Skeletal muscle satellite cell (primary cell): ENCODE data around the gene FRMD4A.

Experiments
- H3K27me3 ChIP-seq: 2 replicates; pipeline ENCODE4 v1.7.0; 2013; ENCODE audit warnings: low read length; ENCODE audit not compliant: control insufficient read depth, insufficient read depth
- H3K36me3 ChIP-seq: 2 replicates; pipeline ENCODE4 v1.7.0; 2013; ENCODE audit warnings: mild to moderate bottlenecking, control low read depth, low read length; ENCODE audit not compliant: insufficient read depth
- H3K4me1 ChIP-seq: 2 replicates; pipeline ENCODE4 v1.7.0; 2013; ENCODE audit warnings: low read length; ENCODE audit not compliant: control insufficient read depth, insufficient read depth
- H3K4me2 ChIP-seq: 2 replicates; pipeline ENCODE4 v1.7.0; 2013; ENCODE audit warnings: mild to moderate bottlenecking, low read length
- H3K4me3 ChIP-seq: 2 replicates; pipeline ENCODE4 v1.7.0; 2013; ENCODE audit warnings: low read length
- H3K9ac ChIP-seq: 2 replicates; pipeline ENCODE4 v1.7.0; 2013; ENCODE audit warnings: mild to moderate bottlenecking, low read depth, low read length, moderate library complexity
- H3K9me3 ChIP-seq: replicated peaks from 2 replicates; pipeline ENCODE4 v1.7.0; 2013; ENCODE audit warnings: mild to moderate bottlenecking, control low read depth, low read length

Gene FRMD4A

GRCh38 chr10:13890233-13891127 is 440.2 kb downstream of the FRMD4A start:
- H3K36me3 ChIP-seq = no peaks in the 10 kb centered on the region
- peak overlapping the region; percentile 90 for H3K9ac ChIP-seq
- H3K4me1 ChIP-seq = peaks cover 27% of the 10 kb centered on the region
- no peaks in the 10 kb centered on the region for H3K9me3 ChIP-seq
- H3K4me2 ChIP-seq = peak overlapping the region; percentile 85
- H3K27me3 ChIP-seq = no peaks in the 10 kb centered on the region
- H3K4me3 ChIP-seq = peak overlapping the region; percentile 76

GRCh38 chr10:13887761-13888160 is 443.0 kb downstream of the FRMD4A start:
- H3K4me1 ChIP-seq = peaks cover 31% of the 10 kb centered on the region
- H3K36me3 ChIP-seq = no peaks in the 10 kb centered on the region
- no peak overlapping the region for H3K9ac ChIP-seq
- no peaks in the 10 kb centered on the region for H3K9me3 ChIP-seq
- H3K27me3 ChIP-seq = no peaks in the 10 kb centered on the region
- no peak overlapping the region for H3K4me3 ChIP-seq
- peak overlapping the region; percentile 33 for H3K4me2 ChIP-seq

- Histone ChIP-seq H3K36me3 (no peaks in the 10 kb centered on the region), H3K9me3 (no peaks in the 10 kb centered on the region), H3K27me3 (no peaks in the 10 kb centered on the region), H3K4me1 (peaks cover 38% of the 10 kb centered on the region), H3K4me2 (no peak overlapping the region), H3K4me3 (no peak overlapping the region), H3K9ac (no peak overlapping the region)
Observed at GRCh38 chr10:13885238-13885990, 445.3 kb downstream of the FRMD4A start.

GRCh38 chr10:13883636-13884444 is 446.9 kb downstream of the FRMD4A start:
- H3K4me2 ChIP-seq = no peak overlapping the region

DNA sequence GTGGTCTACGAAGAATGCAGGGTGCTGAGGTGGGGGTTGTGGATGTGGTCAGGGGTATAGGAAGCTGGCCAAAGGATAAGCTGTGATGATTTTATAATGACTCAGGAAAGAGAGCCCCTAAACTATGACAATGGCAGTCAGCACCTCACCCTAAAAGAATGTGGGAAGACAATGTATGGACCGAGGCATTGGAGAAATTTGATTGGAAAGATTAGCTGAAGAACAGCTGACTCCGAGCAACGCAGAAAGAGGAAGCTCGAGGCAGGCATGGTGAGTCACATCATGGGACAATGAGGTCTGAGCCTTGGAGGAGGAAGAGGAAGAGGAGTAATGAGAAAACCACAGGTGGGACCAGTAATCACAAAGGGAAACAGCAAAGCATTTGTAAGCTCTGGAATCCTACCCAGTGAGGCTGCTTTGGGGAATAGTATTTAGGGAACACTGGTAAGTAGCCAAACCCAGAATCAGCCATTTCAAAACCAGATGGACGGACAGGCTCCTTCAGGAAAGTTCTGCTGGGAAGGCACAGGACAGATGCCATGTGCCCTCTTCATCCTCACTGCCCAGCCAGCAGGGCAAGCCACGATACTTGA is 448.5 kb downstream of the FRMD4A start:
- Histone ChIP-seq H3K4me2 (peak overlapping the region; percentile 67), H3K9me3 (no peaks in the 10 kb centered on the region), H3K4me3 (peak overlapping the region; percentile 19), H3K36me3 (no peaks in the 10 kb centered on the region), H3K4me1 (peaks cover 36% of the 10 kb centered on the region), H3K27me3 (no peaks in the 10 kb centered on the region), H3K9ac (peak overlapping the region; percentile 53)

More at GRCh38 chr10:13883636-13884444, 446.9 kb downstream of the FRMD4A start:
- Histone ChIP-seq H3K9ac (no peak overlapping the region), H3K4me1 (peaks cover 30% of the 10 kb centered on the region), H3K27me3 (no peaks in the 10 kb centered on the region), H3K36me3 (no peaks in the 10 kb centered on the region), H3K9me3 (no peaks in the 10 kb centered on the region), H3K4me3 (no peak overlapping the region)

DNA sequence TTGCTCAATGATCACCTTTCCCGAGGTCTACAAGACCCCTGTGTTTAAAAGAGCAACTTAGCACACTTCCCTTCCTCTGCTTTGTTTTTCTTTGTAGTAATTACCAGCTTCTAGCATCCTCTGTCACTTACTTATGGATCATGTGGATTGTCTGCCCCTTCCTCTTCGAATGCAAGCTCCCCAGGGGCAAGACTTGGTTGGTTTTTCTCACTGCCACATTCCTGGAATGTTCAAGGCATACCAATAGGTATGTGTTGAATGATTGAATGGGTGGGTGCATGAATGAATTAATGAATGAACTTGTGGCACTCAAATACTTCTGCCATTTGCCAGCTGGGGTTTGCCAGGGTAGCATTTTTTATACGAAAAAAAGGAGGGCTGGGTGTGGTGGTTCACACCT is 450.0 kb downstream of the FRMD4A start:
- no peak overlapping the region for H3K4me3 ChIP-seq
- H3K4me2 ChIP-seq = no peak overlapping the region
- no peaks in the 10 kb centered on the region for H3K9me3 ChIP-seq
- no peak overlapping the region for H3K9ac ChIP-seq
- H3K36me3 ChIP-seq = no peaks in the 10 kb centered on the region
- H3K27me3 ChIP-seq = no peaks in the 10 kb centered on the region
- peaks cover 39% of the 10 kb centered on the region for H3K4me1 ChIP-seq

DNA sequence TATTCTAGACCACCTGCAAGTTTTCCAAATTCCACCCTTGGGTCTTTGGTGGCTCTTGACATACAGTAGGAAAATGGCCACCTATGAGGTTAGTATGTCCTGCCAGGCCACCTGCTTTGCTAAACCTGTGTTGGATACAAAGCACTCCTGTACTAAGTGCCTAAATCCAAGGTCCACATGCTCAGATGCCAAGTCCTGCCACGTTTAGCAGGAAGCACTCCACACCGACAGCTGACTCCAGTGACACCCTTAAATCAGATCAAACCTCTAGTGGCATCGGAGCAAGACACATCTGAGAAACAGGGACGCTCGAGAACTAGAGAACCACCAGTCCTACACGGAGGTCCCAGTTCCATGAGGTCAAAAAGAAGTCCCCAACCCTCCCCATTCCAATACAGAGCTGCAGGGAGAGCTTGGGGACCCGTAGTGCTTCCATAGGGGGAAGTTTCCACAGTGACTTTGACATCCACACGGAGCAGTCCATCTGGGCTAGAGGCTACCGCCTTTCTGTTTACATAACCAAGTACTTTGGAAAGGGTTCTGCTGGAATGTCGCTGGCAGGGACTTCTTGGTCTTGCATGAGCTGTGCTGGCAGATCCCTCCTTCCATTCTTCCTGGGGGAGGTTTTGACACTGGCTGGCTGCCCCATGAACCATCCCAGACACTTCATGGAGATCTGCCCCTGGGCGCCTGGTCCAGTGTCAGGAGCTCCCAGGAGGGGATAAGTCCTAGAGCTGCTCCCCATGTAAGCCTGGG is 453.4 kb downstream of the FRMD4A start:
- Histone ChIP-seq H3K27me3 (no peaks in the 10 kb centered on the region), H3K4me1 (peaks cover 35% of the 10 kb centered on the region), H3K36me3 (no peaks in the 10 kb centered on the region), H3K9me3 (no peaks in the 10 kb centered on the region), H3K4me3 (no peak overlapping the region), H3K9ac (no peak overlapping the region), H3K4me2 (peak overlapping the region; percentile 42)

DNA sequence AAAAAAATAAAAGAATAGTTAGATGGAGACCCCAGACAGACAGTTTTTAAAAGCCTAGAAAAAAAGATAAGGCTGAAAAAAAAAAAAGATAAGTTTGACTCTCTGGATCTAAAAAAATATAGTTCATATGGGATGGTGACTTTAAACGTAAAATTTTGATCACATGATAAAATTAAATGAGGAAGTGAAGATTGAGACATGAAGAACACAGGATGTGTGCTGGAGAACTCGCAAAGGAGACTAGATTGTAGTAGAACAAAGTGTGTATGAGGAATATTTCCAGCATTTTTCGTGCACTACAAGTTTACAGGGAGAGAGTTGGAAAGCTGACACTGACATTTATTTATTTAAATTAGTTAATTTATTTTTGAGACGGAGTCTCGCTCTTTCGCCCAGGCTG is 457.5 kb downstream of the FRMD4A start:
- Histone ChIP-seq H3K4me2 (no peak overlapping the region), H3K4me3 (no peak overlapping the region), H3K9me3 (no peaks in the 10 kb centered on the region), H3K36me3 (no peaks in the 10 kb centered on the region), H3K9ac (no peak overlapping the region), H3K27me3 (no peaks in the 10 kb centered on the region), H3K4me1 (peaks cover 32% of the 10 kb centered on the region)

DNA sequence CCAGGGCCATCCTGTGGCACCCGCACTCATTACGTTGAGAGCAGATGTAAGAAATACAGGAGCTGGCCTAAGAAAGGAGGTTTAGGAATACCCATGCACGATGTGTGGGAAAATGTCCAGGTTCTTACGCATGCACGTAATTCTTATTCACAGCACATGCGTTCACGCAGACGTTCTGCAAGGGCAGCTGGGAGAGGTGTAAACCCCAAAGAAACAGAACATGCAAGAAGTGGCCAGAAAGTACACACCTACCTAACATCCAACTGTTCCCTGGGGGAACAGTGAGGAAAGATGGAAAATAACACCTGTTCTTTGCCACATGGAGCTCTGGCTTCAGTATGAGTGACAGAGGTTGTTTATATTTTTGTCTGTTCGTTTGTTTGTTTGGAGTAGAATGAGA is 458.3 kb downstream of the FRMD4A start:
- Histone ChIP-seq H3K27me3 (no peaks in the 10 kb centered on the region), H3K36me3 (no peaks in the 10 kb centered on the region), H3K9me3 (no peaks in the 10 kb centered on the region), H3K4me3 (no peak overlapping the region), H3K4me1 (peaks cover 25% of the 10 kb centered on the region), H3K9ac (no peak overlapping the region), H3K4me2 (no peak overlapping the region)

DNA sequence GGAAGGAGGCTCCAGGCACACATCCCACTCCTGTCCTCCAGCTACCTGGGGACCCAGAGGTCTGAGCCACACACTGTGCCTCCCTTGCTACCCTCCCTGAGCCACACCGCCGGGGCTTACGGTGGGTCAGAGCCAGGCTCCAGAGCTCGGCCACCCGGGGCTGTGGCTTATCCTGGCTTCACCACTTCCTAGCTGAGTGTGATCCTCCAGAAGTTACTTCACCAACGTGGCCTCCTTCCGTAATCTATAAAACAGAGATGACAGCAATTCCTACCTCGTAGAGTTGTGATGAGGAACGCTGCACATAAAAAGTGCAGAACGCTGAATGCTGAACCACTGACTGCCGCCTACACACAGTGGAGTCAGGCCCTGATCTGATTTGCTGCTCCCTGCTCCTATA is 458.9 kb downstream of the FRMD4A start:
- H3K36me3 ChIP-seq = no peaks in the 10 kb centered on the region
- no peaks in the 10 kb centered on the region for H3K27me3 ChIP-seq
- no peak overlapping the region for H3K4me3 ChIP-seq
- H3K9ac ChIP-seq = no peak overlapping the region
- no peak overlapping the region for H3K4me2 ChIP-seq
- no peaks in the 10 kb centered on the region for H3K9me3 ChIP-seq
- H3K4me1 ChIP-seq = peaks cover 21% of the 10 kb centered on the region
